K562 (cell line): Measurements from ENCODE around the gene IL36RN. TPM values are rescaled to one million over a fixed set of nuclear protein-coding genes. Genes with fewer than 3 reads are reported as not detected.

Source experiments
- CTBP1 ChIP-seq: fragments of 450-650 bp; IDR thresholded peaks from 2 replicates; pipeline ENCODE4 v1.6.1; 2016; ENCODE audit warnings: borderline replicate concordance
- FOSL1 ChIP-seq: fragments of 200-800 bp; sonication (Bioruptor generic); conservative IDR thresholded peaks from 2 replicates; pipeline ENCODE4 v1.6.1; 2016; ENCODE audit warnings: missing genetic modification characterization, missing compliant biosample characterization
- FOXK2 ChIP-seq, 2 experiments: fragments of 450-650 bp; IDR thresholded peaks in 1 of 2; conservative IDR thresholded peaks in 1 of 2; 2 replicates each; pipeline ENCODE4 v1.6.1; 2016; ENCODE audit warnings: low read depth in 2 of 2, mild to moderate bottlenecking in 1 of 2
- GABPB2 ChIP-seq: fragments of 250-450 bp; sonication (Bioruptor Pico); conservative IDR thresholded peaks from 2 replicates; pipeline ENCODE4 v1.5.1; 2021; ENCODE audit warnings: mild to moderate bottlenecking
- GATAD2A ChIP-seq: fragments of 450-650 bp; IDR thresholded peaks from 2 replicates; pipeline ENCODE4 v1.6.1; 2017
- LEF1 ChIP-seq: fragments of 450-650 bp; IDR thresholded peaks from 2 replicates; pipeline ENCODE4 v1.6.1; 2016; ENCODE audit warnings: mild to moderate bottlenecking
- MAZ ChIP-seq, 2 experiments: fragments of 450-650 bp in 1 of 2; sonication (generic) in 1 of 2; formaldehyde crosslinking; IDR thresholded peaks in 1 of 2; conservative IDR thresholded peaks in 1 of 2; 2 replicates each; pipeline versions ENCODE4 v1.4.0 to v1.5.0; 2020; ENCODE audit warnings: mild to moderate bottlenecking in 1 of 2, missing genetic modification reagents in 1 of 2
- MED1 ChIP-seq: sonication (generic); formaldehyde crosslinking; IDR thresholded peaks from 2 replicates; pipeline ENCODE4 v1.8.1; 2023; ENCODE audit warnings: missing genetic modification reagents, borderline replicate concordance
- MTA2 ChIP-seq: fragments of 450-650 bp; IDR thresholded peaks from 2 replicates; pipeline ENCODE4 v1.6.1; 2016; ENCODE audit warnings: low read depth
- NFXL1 ChIP-seq: fragments of 450-650 bp; formaldehyde crosslinking; IDR thresholded peaks from 2 replicates; pipeline ENCODE4 v1.4.0; 2021; ENCODE audit warnings: mild to moderate bottlenecking
- PHF21A ChIP-seq: fragments of 450-650 bp; IDR thresholded peaks from 2 replicates; pipeline ENCODE4 v1.6.1; 2017; ENCODE audit warnings: low read depth, borderline replicate concordance
- RFX5 ChIP-seq: IDR thresholded peaks from 2 replicates; pipeline ENCODE4 v1.6.1; 2011; ENCODE audit warnings: low read depth, mild to moderate bottlenecking, improper control_type of control experiment, low read length
- TAF7 ChIP-seq: fragments of 450-650 bp; IDR thresholded peaks from 2 replicates; pipeline ENCODE4 v1.6.1; 2016; ENCODE audit warnings: missing genetic modification characterization, missing compliant biosample characterization
- ZFX ChIP-seq: sonication (generic); formaldehyde crosslinking; IDR thresholded peaks from 2 replicates; pipeline ENCODE4 v1.8.0; 2022; ENCODE audit warnings: mild to moderate bottlenecking, missing genetic modification reagents, moderate library complexity
- ZNF274 ChIP-seq: IDR thresholded peaks from 2 replicates; pipeline ENCODE4 v1.6.1; 2011; ENCODE audit warnings: low read depth, mild to moderate bottlenecking, low read length, moderate library complexity, borderline replicate concordance
- ZNF408 ChIP-seq: fragments of 250-450 bp; sonication (Bioruptor Pico); IDR thresholded peaks from 2 replicates; pipeline ENCODE4 v1.4.0; 2020; ENCODE audit warnings: low read depth, mild to moderate bottlenecking, moderate library complexity
- polyA plus RNA-seq, 8 experiments: library from polyadenylated mRNA; depleted of rRNA in 4 of 8; stranded (reverse) in 5 of 8; unstranded in 3 of 8; fragments of >200 nt; fragmentation: Nextera tagmentation in 2 of 8; fragmentation: Illumina TruSeq in 1 of 8; extraction: Ambion mirVana in 2 of 8; extraction: Trizol in 1 of 8; gene quantifications; 2 replicates each; pipeline versions ENCODE4 v1.2.1 to v1.2.3, GENCODE V29; 2011 to 2014; ENCODE audit warnings: inconsistent platforms in 1 of 8, missing spikeins in 1 of 8
- total RNA-seq, 7 experiments: library from RNA; depleted of rRNA in 6 of 7; stranded (reverse); fragments of >200 nt in 6 of 7; fragmentation: Illumina TruSeq in 2 of 7; extraction: Trizol in 2 of 7; gene quantifications; 2 replicates each; pipeline versions ENCODE4 v1.2.1 to v1.2.3, GENCODE V29; 2011 to 2021; ENCODE audit warnings: low replicate concordance in 1 of 7
- TF ChIP-seq, protein P1 (sequence below): IDR thresholded peaks from 2 replicates; pipeline ENCODE4 v1.6.1; 2016; ENCODE audit warnings: missing genetic modification characterization, missing compliant biosample characterization
- TF ChIP-seq, protein P2 (sequence below): fragments of 250-450 bp; sonication (Bioruptor Pico); IDR thresholded peaks from 2 replicates; pipeline ENCODE4 v1.5.0; 2021
- TF ChIP-seq, protein P3 (sequence below): IDR thresholded peaks from 3 replicates; pipeline ENCODE4 v1.6.1; 2011; ENCODE audit warnings: borderline replicate concordance, mild to moderate bottlenecking, moderate library complexity; ENCODE audit not compliant: insufficient read length; ENCODE audit errors: extremely low read depth
- TF ChIP-seq, protein P4 (sequence below): fragments of 450-650 bp; formaldehyde crosslinking; IDR thresholded peaks from 2 replicates; pipeline ENCODE4 v1.4.0; 2020; ENCODE audit warnings: mild to moderate bottlenecking, mixed read lengths

IL36RN gene
- total and polyA plus RNA-seq, 9 of the 15 experiments (the other 6 are each of a cell fraction or from before 2014, with no cell fraction given): not detected

DNA sequence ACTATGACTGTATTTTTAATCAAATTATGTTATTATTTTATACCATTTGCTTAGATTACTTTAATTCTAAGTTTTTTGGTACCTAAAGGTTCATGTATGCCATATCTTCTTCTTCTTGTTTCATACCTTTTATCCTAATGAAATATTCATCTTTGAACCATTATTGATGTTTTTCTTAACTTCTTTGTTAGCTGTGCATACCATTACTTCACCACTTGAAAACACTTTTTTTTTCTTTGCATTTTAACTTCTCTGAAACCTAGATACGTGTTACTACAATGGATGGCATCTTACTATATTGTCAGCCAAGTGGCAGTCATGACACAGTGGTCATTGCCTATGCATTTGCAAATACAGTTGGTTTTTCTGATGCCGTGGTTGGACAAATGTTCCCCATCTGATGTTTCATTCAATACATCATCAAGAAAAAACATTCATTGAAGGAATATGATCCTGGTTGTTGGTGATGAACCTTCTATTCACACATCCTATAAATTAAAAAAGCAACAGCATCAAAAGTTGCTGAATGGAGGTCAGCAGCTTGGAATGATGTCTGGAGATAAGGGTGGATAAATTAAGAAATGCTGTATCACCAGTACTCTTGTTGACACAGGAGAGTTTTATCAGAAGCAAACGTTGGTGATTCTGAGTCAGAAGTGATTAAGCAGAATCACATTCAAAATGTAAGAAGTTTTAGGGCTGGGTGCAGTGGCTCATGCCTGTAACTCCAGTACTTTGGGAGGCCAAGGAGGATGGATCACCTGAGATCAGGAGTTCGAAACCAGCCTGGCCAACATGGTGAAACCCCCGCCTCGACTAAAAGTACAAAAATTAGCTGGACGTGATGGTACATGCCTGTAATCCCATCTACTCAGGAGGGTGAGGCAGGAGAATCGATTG is 46.3 kb upstream of the IL36RN start (continued):
- TF ChIP-seq MAZ (CRISPR knock-in tag; conservative IDR thresholded peaks at IDR 0.05 in 1 of 2, IDR thresholded peaks at IDR 0.05 in 1 of 2): no peak; a peak in 1 of 4 replicates
- TF ChIP-seq ZNF274: no peak
- TF ChIP-seq PHF21A: 0 out of 2 replicates have a peak, but pooled peaks have one; percentile 57
- TF ChIP-seq CTBP1: peak; percentile 89; the same call in 1 of the 2 replicates
- peak; percentile 100 for TF ChIP-seq FOSL1 (tag)
- no peak for TF ChIP-seq RFX5
- TF ChIP-seq, protein P1, sequence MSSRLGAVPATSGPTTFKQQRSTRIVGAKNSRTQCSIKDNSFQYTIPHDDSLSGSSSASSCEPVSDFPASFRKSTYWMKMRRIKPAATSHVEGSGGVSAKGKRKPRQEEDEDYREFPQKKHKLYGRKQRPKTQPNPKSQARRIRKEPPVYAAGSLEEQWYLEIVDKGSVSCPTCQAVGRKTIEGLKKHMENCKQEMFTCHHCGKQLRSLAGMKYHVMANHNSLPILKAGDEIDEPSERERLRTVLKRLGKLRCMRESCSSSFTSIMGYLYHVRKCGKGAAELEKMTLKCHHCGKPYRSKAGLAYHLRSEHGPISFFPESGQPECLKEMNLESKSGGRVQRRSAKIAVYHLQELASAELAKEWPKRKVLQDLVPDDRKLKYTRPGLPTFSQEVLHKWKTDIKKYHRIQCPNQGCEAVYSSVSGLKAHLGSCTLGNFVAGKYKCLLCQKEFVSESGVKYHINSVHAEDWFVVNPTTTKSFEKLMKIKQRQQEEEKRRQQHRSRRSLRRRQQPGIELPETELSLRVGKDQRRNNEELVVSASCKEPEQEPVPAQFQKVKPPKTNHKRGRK (tag): peak; percentile 25; the same call in 1 of the 2 replicates
- TF ChIP-seq TAF7: no peak
- TF ChIP-seq MED1 (CRISPR knock-in tag): no peak
- TF ChIP-seq ZFX (CRISPR knock-in tag): no peak
- TF ChIP-seq, protein P2, sequence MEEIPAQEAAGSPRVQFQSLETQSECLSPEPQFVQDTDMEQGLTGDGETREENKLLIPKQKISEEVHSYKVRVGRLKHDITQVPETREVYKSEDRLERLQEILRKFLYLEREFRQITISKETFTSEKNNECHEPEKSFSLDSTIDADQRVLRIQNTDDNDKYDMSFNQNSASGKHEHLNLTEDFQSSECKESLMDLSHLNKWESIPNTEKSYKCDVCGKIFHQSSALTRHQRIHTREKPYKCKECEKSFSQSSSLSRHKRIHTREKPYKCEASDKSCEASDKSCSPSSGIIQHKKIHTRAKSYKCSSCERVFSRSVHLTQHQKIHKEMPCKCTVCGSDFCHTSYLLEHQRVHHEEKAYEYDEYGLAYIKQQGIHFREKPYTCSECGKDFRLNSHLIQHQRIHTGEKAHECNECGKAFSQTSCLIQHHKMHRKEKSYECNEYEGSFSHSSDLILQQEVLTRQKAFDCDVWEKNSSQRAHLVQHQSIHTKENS (CRISPR knock-in tag): no peak
- TF ChIP-seq GATAD2A: peak; percentile 86
- TF ChIP-seq, protein P3, sequence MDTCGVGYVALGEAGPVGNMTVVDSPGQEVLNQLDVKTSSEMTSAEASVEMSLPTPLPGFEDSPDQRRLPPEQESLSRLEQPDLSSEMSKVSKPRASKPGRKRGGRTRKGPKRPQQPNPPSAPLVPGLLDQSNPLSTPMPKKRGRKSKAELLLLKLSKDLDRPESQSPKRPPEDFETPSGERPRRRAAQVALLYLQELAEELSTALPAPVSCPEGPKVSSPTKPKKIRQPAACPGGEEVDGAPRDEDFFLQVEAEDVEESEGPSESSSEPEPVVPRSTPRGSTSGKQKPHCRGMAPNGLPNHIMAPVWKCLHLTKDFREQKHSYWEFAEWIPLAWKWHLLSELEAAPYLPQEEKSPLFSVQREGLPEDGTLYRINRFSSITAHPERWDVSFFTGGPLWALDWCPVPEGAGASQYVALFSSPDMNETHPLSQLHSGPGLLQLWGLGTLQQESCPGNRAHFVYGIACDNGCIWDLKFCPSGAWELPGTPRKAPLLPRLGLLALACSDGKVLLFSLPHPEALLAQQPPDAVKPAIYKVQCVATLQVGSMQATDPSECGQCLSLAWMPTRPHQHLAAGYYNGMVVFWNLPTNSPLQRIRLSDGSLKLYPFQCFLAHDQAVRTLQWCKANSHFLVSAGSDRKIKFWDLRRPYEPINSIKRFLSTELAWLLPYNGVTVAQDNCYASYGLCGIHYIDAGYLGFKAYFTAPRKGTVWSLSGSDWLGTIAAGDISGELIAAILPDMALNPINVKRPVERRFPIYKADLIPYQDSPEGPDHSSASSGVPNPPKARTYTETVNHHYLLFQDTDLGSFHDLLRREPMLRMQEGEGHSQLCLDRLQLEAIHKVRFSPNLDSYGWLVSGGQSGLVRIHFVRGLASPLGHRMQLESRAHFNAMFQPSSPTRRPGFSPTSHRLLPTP: peak; percentile 85
- TF ChIP-seq, protein P4, sequence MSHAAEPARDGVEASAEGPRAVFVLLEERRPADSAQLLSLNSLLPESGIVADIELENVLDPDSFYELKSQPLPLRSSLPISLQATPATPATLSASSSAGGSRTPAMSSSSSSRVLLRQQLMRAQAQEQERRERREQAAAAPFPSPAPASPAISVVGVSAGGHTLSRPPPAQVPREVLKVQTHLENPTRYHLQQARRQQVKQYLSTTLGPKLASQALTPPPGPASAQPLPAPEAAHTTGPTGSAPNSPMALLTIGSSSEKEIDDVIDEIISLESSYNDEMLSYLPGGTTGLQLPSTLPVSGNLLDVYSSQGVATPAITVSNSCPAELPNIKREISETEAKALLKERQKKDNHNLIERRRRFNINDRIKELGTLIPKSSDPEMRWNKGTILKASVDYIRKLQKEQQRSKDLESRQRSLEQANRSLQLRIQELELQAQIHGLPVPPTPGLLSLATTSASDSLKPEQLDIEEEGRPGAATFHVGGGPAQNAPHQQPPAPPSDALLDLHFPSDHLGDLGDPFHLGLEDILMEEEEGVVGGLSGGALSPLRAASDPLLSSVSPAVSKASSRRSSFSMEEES: no peak
- no peak for TF ChIP-seq GABPB2 (CRISPR knock-in tag)
- peak; percentile 95 for TF ChIP-seq LEF1
- TF ChIP-seq ZNF408 (CRISPR knock-in tag): no peak
- peak; percentile 91 for TF ChIP-seq MTA2
- peak; percentile 94 to 97 for TF ChIP-seq FOXK2 (conservative IDR thresholded peaks at IDR 0.05 in 1 of 2, IDR thresholded peaks at IDR 0.05 in 1 of 2; ENCODE audit: low read depth in 2 of 2)
- no peak for TF ChIP-seq NFXL1 (CRISPR knock-in tag)
